ENCODE measurements around the gene ARID1B. TPM values are rescaled to one million over a fixed set of nuclear protein-coding genes. Genes with fewer than 3 reads are reported as not detected.

ARID1B gene
- total and polyA plus RNA-seq, 4 donors: 7.0 to 49.0 (median 24.2) TPM

GRCh38 chr6:157239671-157240058 lies 462.5 kb downstream of the ARID1B start:
- no peak for TF ChIP-seq MAX (IDR thresholded peaks at IDR 0.05)
- Histone ChIP-seq H3K4me1 (ENCODE audit: control insufficient read depth in 4 of 4, insufficient read depth in 4 of 4, low read length in 3 of 4) (peaks cover 8 to 16% (median 13%) of the 10 kb centered on the region in 4 donors), H3K27ac (ENCODE audit: low read depth in 1 of 2, low read length in 2 of 2) (no peak overlapping the region), H3K27me3 (ENCODE audit: control insufficient read depth in 4 of 4, insufficient read depth in 4 of 4, low read length in 3 of 4) (peaks cover 0 to 4% (median 0%) of the 10 kb centered on the region in 4 donors), H3K9me3 (ENCODE audit: control insufficient read depth in 4 of 4, low read length in 3 of 4) (peaks cover 0 to 1% (median 0%) of the 10 kb centered on the region in 4 donors), H3K4me3 (ENCODE audit: low read depth in 1 of 3, low read length in 3 of 3) (no peak overlapping the region), H3K9ac (ENCODE audit: low read depth in 1 of 2, low read length in 2 of 2) (no peak overlapping the region), H3K36me3 (ENCODE audit: control insufficient read depth in 4 of 4, insufficient read depth in 3 of 4, low read depth in 1 of 4, low read length in 3 of 4) (no peaks in the 10 kb centered on the region)
- 83% methylated on average over 12 of the region's 12 CpGs for WGBS
- no peak for DNase-seq (ENCODE audit: low spot score)

- Histone ChIP-seq H3K27ac (ENCODE audit: low read depth in 1 of 2, low read length in 2 of 2) (no peak overlapping the region), H3K4me3 (ENCODE audit: low read depth in 1 of 3, low read length in 3 of 3) (peak overlapping the region in 1 of 3 donors; percentile 14), H3K36me3 (ENCODE audit: control insufficient read depth in 4 of 4, insufficient read depth in 3 of 4, low read depth in 1 of 4, low read length in 3 of 4) (no peaks in the 10 kb centered on the region), H3K27me3 (ENCODE audit: control insufficient read depth in 4 of 4, insufficient read depth in 4 of 4, low read length in 3 of 4) (no peaks in the 10 kb centered on the region), H3K9me3 (ENCODE audit: control insufficient read depth in 4 of 4, low read length in 3 of 4) (peaks cover 0 to 1% (median 0%) of the 10 kb centered on the region in 4 donors), H3K4me1 (ENCODE audit: control insufficient read depth in 4 of 4, insufficient read depth in 4 of 4, low read length in 3 of 4) (peaks cover 8 to 15% (median 13%) of the 10 kb centered on the region in 4 donors), H3K9ac (ENCODE audit: low read depth in 1 of 2, low read length in 2 of 2) (no peak overlapping the region)
- TF ChIP-seq FOXA1 (IDR thresholded peaks at IDR 0.05) (no peak), ATF3 (IDR thresholded peaks at IDR 0.05) (no peak), SP1 (IDR thresholded peaks at IDR 0.05) (no peak), HNF4G (IDR thresholded peaks at IDR 0.05) (no peak), JUND (IDR thresholded peaks at IDR 0.05) (no peak), REST (IDR thresholded peaks at IDR 0.05) (no peak), RAD21 (IDR thresholded peaks at IDR 0.05) (no peak), CTCF (IDR thresholded peaks at IDR 0.05; ENCODE audit: low read depth, low read length, missing input control) (no peak), HNF4A (conservative IDR thresholded peaks at IDR 0.05) (no peak), RXRA (IDR thresholded peaks at IDR 0.05) (no peak), YY1 (IDR thresholded peaks at IDR 0.05) (no peak), ZBTB33 (IDR thresholded peaks at IDR 0.05) (no peak), TAF1 (conservative IDR thresholded peaks at IDR 0.05) (no peak), NR2F2 (IDR thresholded peaks at IDR 0.05) (no peak), EGR1 (IDR thresholded peaks at IDR 0.05; ENCODE audit: low read depth in 2 of 2) (no peak), FOXA2 (IDR thresholded peaks at IDR 0.05) (no peak), GABPA (IDR thresholded peaks at IDR 0.05 in 1 of 2, conservative IDR thresholded peaks at IDR 0.05 in 1 of 2) (no peak), MAX (IDR thresholded peaks at IDR 0.05) (no peak)
- DNase-seq (ENCODE audit: low spot score): no peak
- WGBS: 46% methylated on average over 28 of the region's 28 CpGs
Observed at GRCh38 chr6:157240059-157240959, 463.1 kb downstream of the ARID1B start.

All from liver (tissue), 9 donors.